Activated B cell treated with CpG ODN at 0.5 μM for 24 hours (primary cell): ENCODE measurements around the gene DOCK2. TPM values are rescaled to one million over a fixed set of nuclear protein-coding genes. Genes with fewer than 3 reads are reported as not detected.

Experiments
- ATAC-seq: fragments of 200-7000 bp; cut with Tn5 transposase; one replicate; pipeline ENCODE4 v1.10.0; 2021; ENCODE audit warnings: low read depth, mild to moderate bottlenecking, moderate library complexity
- CTCF ChIA-PET: fragments of 350-600 bp; sonication (Branson Sonifier 250); formaldehyde crosslinking; loops from one replicate; lab custom pipeline; 2021; ENCODE audit warnings: antibody characterized with exemption; lab: Charles Lee
- POLR2A ChIA-PET: fragments of 350-600 bp; sonication (Branson Sonifier 250); formaldehyde crosslinking; loops from one replicate; lab custom pipeline; 2021; ENCODE audit warnings: antibody characterized with exemption; lab: Charles Lee
- DNase-seq: peaks from one replicate; pipeline ENCODE4 v3.0.0; 2022
- H3K27ac Mint-ChIP-seq: one replicate; pipeline ENCODE4 v1.8.0; 2020; ENCODE audit warnings: mixed read lengths
- H3K27me3 Mint-ChIP-seq: one replicate; pipeline ENCODE4 v1.8.0; 2021; ENCODE audit warnings: mixed read lengths
- H3K36me3 Mint-ChIP-seq: one replicate; pipeline ENCODE4 v1.8.0; 2021; ENCODE audit warnings: low read depth, mixed read lengths
- H3K4me1 Mint-ChIP-seq: one replicate; pipeline ENCODE4 v1.8.0; 2021; ENCODE audit warnings: mixed read lengths
- H3K4me3 Mint-ChIP-seq: one replicate; pipeline ENCODE4 v1.8.0; 2020; ENCODE audit warnings: mild to moderate bottlenecking, mixed read lengths
- H3K9me3 Mint-ChIP-seq: one replicate; pipeline ENCODE4 v1.8.0; 2020; ENCODE audit warnings: mixed read lengths
- CTCF ChIP-seq: fragments of 200-600 bp; IDR thresholded peaks from one replicate; pipeline ENCODE4 v1.8.0; 2022; ENCODE audit warnings: antibody characterized with exemption, mild to moderate bottlenecking
- intact Hi-C: fragments of 100-400 bp; cut with micrococcal nuclease; formaldehyde crosslinking; loops from one replicate; pipeline ENCODE4 v1.15.1; 2024
- total RNA-seq: library from RNA; stranded (reverse); gene quantifications from 2 replicates; pipeline ENCODE4 v1.2.3, GENCODE V29; 2022

The DOCK2 gene
- total RNA-seq, 1 donor from 2014 or later: 344 TPM

- POLR2A ChIA-PET: no interaction called here
- TF ChIP-seq CTCF: no peak
- no peak overlapping the region for H3K4me3 Mint-ChIP-seq
- no peak overlapping the region for H3K27ac Mint-ChIP-seq
- intact Hi-C loops: no loop called here
- no peaks in the 10 kb centered on the region for H3K9me3 Mint-ChIP-seq
- no peak for DNase-seq
- H3K36me3 Mint-ChIP-seq: peaks cover 37% of the 10 kb centered on the region
- no peaks in the 10 kb centered on the region for H3K27me3 Mint-ChIP-seq
- no peaks in the 10 kb centered on the region for H3K4me1 Mint-ChIP-seq
- ATAC-seq: no peak
- CTCF ChIA-PET: no interaction called here
Measured at GRCh38 chr5:169908864-169909263, 271.8 kb downstream of the DOCK2 start.

- CTCF ChIA-PET: no interaction called here
- Mint-ChIP-seq H3K9me3 (no peaks in the 10 kb centered on the region), H3K36me3 (peaks cover 46% of the 10 kb centered on the region), H3K4me3 (no peak overlapping the region), H3K27ac (no peak overlapping the region), H3K27me3 (no peaks in the 10 kb centered on the region), H3K4me1 (no peaks in the 10 kb centered on the region)
- no peak for TF ChIP-seq CTCF
- intact Hi-C loops: no loop called here
- POLR2A ChIA-PET: no interaction called here
- ATAC-seq: no peak
- DNase-seq: no peak
Measured at GRCh38 chr5:169909945-169910344, 272.9 kb downstream of the DOCK2 start.

GRCh38 chr5:169910393-169910792 is 273.3 kb downstream of the DOCK2 start:
- TF ChIP-seq CTCF: no peak
- intact Hi-C loops: no loop called here
- Mint-ChIP-seq H3K9me3 (no peaks in the 10 kb centered on the region), H3K27ac (no peak overlapping the region), H3K4me1 (no peaks in the 10 kb centered on the region), H3K4me3 (no peak overlapping the region), H3K36me3 (peaks cover 48% of the 10 kb centered on the region), H3K27me3 (no peaks in the 10 kb centered on the region)
- DNase-seq (no peak), ATAC-seq (no peak)
- ChIA-PET CTCF (no interaction called here), POLR2A (no interaction called here)

GRCh38 chr5:169911448-169912212 is 274.6 kb downstream of the DOCK2 start:
- ChIA-PET CTCF (no interaction called here), POLR2A (no interaction called here)
- Mint-ChIP-seq H3K27ac (no peak overlapping the region), H3K4me3 (no peak overlapping the region), H3K4me1 (no peaks in the 10 kb centered on the region), H3K27me3 (no peaks in the 10 kb centered on the region), H3K9me3 (no peaks in the 10 kb centered on the region), H3K36me3 (peaks cover 56% of the 10 kb centered on the region)
- DNase-seq (no peak), ATAC-seq (no peak)
- no peak for TF ChIP-seq CTCF
- intact Hi-C loops: no loop called here

- Mint-ChIP-seq H3K36me3 (peaks cover 55% of the 10 kb centered on the region), H3K27ac (no peak overlapping the region), H3K27me3 (no peaks in the 10 kb centered on the region), H3K9me3 (no peaks in the 10 kb centered on the region), H3K4me3 (no peak overlapping the region), H3K4me1 (no peaks in the 10 kb centered on the region)
- TF ChIP-seq CTCF: no peak
- ChIA-PET POLR2A (no interaction called here), CTCF (no interaction called here)
- intact Hi-C loops: no loop called here
- ATAC-seq: no peak
- DNase-seq: no peak
Measured at GRCh38 chr5:169913479-169913878, 276.4 kb downstream of the DOCK2 start.
